ENCODE data around the gene MICAL3.
A peak's percentile ranks its signal among the peaks of the same experiment; 100 is the strongest.
"Not testable (repeated sequence)": the region's sequence is repeated elsewhere in the genome, so short reads cannot be mapped to it uniquely, and the experiment has no call there.

The MICAL3 gene

GRCh38 chr22:17767233-17768065 is 256.9 kb downstream of the MICAL3 start:
- TF ChIP-seq CTCF (IDR thresholded peaks at IDR 0.05; ENCODE audit: low read depth, low read length), result no peak
- Histone ChIP-seq H3K27me3 (no peaks in the 10 kb centered on the region), H3K36me3 (peaks cover 4% of the 10 kb centered on the region; the same call in 1 of the 2 replicates), H3K4me3 (ENCODE audit: low read depth, low read length) (no peak overlapping the region), H3K4me1 (peaks cover 4% of the 10 kb centered on the region), H3K9me3 (no peaks in the 10 kb centered on the region)
- DNase-seq, result no peak

- not testable (repeated sequence) for H3K4me3 ChIP-seq (ENCODE audit: low read depth, low read length); H3K36me3 ChIP-seq; H3K9me3 ChIP-seq; DNase-seq; H3K27me3 ChIP-seq; H3K4me1 ChIP-seq
These were observed 259.5 kb downstream of the MICAL3 start for GRCh38 chr22:17764852-17765251.

- Histone ChIP-seq H3K4me3 (ENCODE audit: low read depth, low read length) (no peak overlapping the region), H3K4me1 (peaks cover 5% of the 10 kb centered on the region)
- no peak for DNase-seq
These were observed 260.3 kb downstream of the MICAL3 start for GRCh38 chr22:17764036-17764435.

GRCh38 chr22:17763442-17763841 is 260.9 kb downstream of the MICAL3 start:
- H3K27me3 ChIP-seq; DNase-seq; H3K36me3 ChIP-seq; H3K9me3 ChIP-seq; H3K4me3 ChIP-seq (ENCODE audit: low read depth, low read length); H3K4me1 ChIP-seq: not testable (repeated sequence)

More at GRCh38 chr22:17764036-17764435, 260.3 kb downstream of the MICAL3 start:
- Histone ChIP-seq H3K27me3 (no peaks in the 10 kb centered on the region), H3K36me3 (no peaks in the 10 kb centered on the region), H3K9me3 (no peaks in the 10 kb centered on the region)
- TF ChIP-seq CTCF (IDR thresholded peaks at IDR 0.05; ENCODE audit: low read depth, low read length), result no peak

GRCh38 chr22:17761138-17761488 is 263.2 kb downstream of the MICAL3 start:
- Histone ChIP-seq H3K4me1 (peaks cover 5% of the 10 kb centered on the region), H3K9me3 (no peaks in the 10 kb centered on the region), H3K36me3 (no peaks in the 10 kb centered on the region), H3K27me3 (no peaks in the 10 kb centered on the region), H3K4me3 (ENCODE audit: low read depth, low read length) (no peak overlapping the region)
- no peak for TF ChIP-seq CTCF (IDR thresholded peaks at IDR 0.05; ENCODE audit: low read depth, low read length)
- DNase-seq, result no peak

GRCh38 chr22:17754233-17754925 is 270.0 kb downstream of the MICAL3 start:
- H3K4me1 ChIP-seq, result no peaks in the 10 kb centered on the region
- TF ChIP-seq CTCF (IDR thresholded peaks at IDR 0.05; ENCODE audit: low read depth, low read length), result peak; percentile 53
- no peak overlapping the region for H3K4me3 ChIP-seq (ENCODE audit: low read depth, low read length)
- DNase-seq, result no peak
- no peaks in the 10 kb centered on the region for H3K27me3 ChIP-seq
- no peaks in the 10 kb centered on the region for H3K9me3 ChIP-seq
- H3K36me3 ChIP-seq, result no peaks in the 10 kb centered on the region

- no peak for TF ChIP-seq CTCF (IDR thresholded peaks at IDR 0.05; ENCODE audit: low read depth, low read length)
- no peak for DNase-seq
- Histone ChIP-seq H3K36me3 (no peaks in the 10 kb centered on the region), H3K4me3 (ENCODE audit: low read depth, low read length) (no peak overlapping the region), H3K9me3 (no peaks in the 10 kb centered on the region), H3K27me3 (no peaks in the 10 kb centered on the region), H3K4me1 (no peaks in the 10 kb centered on the region)
These were observed 270.9 kb downstream of the MICAL3 start for GRCh38 chr22:17753401-17753989.

All from BE2C (cell line).